Measurements from ENCODE around the gene PTPN7.
"Not testable (repeated sequence)": the region's sequence is repeated elsewhere in the genome, so short reads cannot be mapped to it uniquely, and the experiment has no call there.

Gene PTPN7

GRCh38 chr1:202160377-202160940, at the start of gene PTPN7:
Gene PTPN7 (minus strand): TSS chr1:202160602. CDS start chr1:202159402, 1,200 bp downstream.
- peak; percentile 45 for DNase-seq (ENCODE audit: low spot score)

DNA sequence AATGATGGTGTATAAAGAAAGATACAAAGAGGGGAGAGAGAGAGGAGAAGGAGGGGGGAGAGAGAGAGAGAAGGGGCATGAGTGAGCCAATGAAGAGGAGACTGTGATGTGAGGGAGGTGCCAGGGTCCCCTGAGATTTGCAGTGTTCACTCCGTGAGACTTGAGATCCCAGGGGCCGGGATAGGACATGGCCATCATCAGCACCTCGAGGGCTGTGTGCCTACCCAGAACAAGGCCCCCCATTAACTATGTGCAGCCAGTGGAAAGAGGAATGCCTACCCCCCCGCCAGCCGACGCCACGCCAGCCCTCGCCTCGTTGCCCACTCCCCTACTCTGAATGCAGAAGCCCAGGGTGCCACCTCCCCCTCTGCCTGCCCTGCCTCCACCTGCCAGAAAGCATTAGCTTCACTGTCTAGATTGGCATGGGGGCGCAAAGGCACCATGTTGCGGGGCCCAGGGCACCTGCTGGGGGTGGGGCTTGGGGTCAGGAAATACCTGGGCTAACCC, 48.0 kb upstream of the PTPN7 start:
- no peak for DNase-seq (ENCODE audit: low spot score)

DNA sequence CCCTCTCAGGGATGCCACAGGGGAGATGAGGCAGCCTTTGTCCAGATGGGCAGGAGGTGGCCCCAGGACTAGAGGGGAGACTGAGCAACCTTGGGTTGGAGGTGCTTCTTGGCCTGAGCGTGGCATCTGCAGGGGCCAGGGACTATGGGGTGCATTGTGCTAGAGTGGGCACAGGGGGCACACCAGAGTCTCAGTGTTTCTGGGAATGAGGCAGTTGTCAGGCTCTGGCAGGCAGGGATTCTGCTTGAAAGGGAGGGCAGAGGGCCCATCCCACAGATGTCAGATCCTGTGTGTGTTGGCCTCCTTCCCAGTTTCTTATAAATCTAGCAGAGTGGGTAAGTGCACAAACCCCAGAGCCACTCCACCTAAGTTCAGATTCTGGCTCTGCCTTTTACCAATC, 46.9 kb upstream of the PTPN7 start:
- no peak for DNase-seq (ENCODE audit: low spot score)

DNA sequence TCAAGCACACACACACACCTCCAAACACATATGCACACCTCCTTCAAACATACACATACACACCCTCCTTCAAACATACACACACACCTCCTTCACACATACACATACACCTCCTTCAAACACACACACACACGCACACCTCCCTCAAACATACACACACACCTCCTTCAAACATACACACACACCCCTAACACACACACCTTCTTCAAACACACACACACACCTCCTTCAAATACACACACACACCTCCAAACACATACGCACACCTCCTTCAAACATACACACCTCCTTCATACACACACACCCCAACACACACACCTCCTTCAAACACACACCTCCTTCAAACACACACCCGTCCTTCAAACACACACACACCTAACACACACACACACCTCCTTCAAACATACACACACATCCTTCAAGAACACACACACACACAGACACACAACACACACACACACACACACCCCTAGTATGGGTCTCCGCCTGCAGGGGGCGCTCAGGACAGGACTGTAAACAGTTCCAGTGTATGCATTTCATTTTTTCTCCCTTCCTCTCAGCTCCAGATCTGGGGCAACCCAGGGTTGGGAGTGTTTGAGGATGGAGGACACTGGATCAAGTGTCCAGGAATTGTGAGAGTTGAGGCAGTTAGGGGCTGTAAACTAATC, 45.3 kb upstream of the PTPN7 start:
- DNase-seq (ENCODE audit: low spot score): no peak

DNA sequence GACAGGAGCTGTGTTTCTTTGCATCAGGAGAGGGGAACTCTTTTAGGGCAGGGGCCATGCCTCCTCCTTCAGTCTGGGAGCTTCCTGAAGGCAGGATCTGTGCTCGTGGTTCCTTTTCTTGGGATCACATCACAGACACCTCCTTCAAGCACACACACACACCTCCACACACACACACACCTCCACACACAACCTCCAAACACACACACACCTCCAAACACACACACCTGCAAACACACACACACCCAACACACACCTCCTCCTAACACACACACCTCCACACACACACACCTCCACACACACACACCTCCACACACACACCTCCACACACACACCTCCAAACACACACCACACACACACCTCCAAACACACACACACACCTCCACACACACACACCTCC, 43.7 kb upstream of the PTPN7 start:
- DNase-seq (ENCODE audit: low spot score): no peak

DNA sequence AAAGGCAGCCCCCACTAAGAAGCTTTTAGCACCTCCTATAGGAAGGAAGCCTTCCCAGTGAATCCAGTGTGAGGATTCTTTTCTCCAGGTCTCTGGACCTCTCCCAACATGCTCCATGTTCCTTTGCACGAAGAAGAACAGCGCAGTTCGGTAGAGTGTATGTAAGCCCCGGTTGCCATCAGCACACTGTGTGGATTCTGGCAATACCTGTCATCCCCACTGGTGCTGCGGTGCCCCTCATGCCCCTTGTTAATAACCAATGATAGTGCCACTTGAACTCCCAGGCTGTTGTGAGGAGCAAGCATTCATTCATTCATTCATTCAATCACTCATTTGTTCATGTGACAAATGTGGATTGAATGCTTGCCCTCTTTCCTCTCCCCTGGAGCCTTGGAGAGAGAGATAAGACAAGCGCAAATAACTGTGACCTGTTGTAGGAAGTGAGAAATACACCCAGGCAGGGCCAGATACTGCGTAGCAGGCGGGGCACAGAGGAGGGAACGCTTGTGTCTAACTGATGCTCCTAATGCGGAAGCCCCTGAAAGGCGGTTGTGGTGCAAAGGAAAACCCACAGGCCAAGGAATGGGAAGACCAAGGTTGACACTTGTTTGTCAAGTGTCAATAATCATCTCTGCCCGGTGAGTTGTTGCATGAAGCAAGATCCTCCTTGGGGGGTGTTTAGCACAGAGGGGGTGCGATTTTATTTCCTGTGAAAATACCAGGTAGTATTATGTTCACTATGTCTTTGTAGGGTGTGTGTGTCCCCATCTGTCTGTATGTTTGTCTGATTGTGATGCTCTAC, 43.0 kb upstream of the PTPN7 start:
- no peak for DNase-seq (ENCODE audit: low spot score)

- no peak for DNase-seq (ENCODE audit: low spot score)
These were observed 42.2 kb upstream of the PTPN7 start for GRCh38 chr1:202202500-202203168.

GRCh38 chr1:202201971-202202370, 41.6 kb upstream of the PTPN7 start:
- DNase-seq (ENCODE audit: low spot score): no peak

DNA sequence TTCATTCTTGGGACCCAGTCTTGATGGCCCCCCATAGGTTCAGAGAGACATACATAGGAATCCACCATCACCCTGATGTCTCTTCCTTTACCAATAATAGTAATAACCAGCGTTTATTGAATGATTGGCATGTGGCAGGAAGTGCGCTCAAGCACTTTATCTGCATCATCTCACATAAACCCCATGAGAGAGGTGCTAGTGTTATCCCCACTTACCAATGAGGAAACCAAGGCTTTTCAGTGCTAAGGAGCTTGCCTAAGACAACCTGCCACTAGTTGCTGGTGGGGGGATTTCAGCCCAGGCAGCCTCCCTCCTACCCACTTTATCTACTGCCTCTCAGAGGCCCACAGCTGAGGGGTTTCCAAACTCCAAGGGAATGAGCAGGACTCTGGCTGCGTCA, 40.9 kb upstream of the PTPN7 start:
- DNase-seq (ENCODE audit: low spot score): no peak

- DNase-seq (ENCODE audit: low spot score): no peak
These were observed 40.3 kb upstream of the PTPN7 start for GRCh38 chr1:202200669-202201068.

DNA sequence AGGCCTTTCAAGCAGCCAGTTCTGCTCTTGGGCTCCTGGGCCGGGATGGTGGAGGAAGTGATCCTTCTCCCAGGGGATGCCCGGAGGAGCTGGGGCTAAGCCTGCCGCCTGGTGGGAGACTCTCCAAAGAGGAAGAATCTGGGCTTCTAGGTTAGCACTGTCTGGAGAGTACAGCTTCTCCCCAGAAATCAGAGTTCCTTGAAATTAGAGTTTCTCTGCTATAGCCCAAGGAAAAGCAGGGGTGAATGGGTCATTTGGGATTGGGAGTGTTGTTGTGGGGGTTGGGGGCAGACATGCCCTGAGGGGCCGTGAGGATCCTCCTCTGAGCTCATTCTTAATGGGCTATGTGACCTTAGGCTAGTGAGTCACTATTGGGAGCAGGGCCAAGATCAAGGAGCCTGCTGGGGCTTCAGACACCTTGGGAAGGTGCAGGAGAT, 39.7 kb upstream of the PTPN7 start:
- DNase-seq (ENCODE audit: low spot score): no peak

- no peak for DNase-seq (ENCODE audit: low spot score)
These were observed 38.9 kb upstream of the PTPN7 start for GRCh38 chr1:202199040-202199889.

GRCh38 chr1:202198366-202198724, 37.9 kb upstream of the PTPN7 start:
- DNase-seq (ENCODE audit: low spot score): no peak

GRCh38 chr1:202197653-202198365, 37.4 kb upstream of the PTPN7 start:
- no peak for DNase-seq (ENCODE audit: low spot score)

GRCh38 chr1:202194328-202194648, 33.9 kb upstream of the PTPN7 start:
- no peak for DNase-seq (ENCODE audit: low spot score)

GRCh38 chr1:202193614-202194327, 33.4 kb upstream of the PTPN7 start, which contains the start of gene LGR6:
Gene LGR6 (plus strand): TSS chr1:202193799. CDS start chr1:202193990, 191 bp downstream.
- DNase-seq (ENCODE audit: low spot score): no peak

- peak; percentile 49 for DNase-seq (ENCODE audit: low spot score)
These were observed 32.6 kb upstream of the PTPN7 start for GRCh38 chr1:202192770-202193613.

DNA sequence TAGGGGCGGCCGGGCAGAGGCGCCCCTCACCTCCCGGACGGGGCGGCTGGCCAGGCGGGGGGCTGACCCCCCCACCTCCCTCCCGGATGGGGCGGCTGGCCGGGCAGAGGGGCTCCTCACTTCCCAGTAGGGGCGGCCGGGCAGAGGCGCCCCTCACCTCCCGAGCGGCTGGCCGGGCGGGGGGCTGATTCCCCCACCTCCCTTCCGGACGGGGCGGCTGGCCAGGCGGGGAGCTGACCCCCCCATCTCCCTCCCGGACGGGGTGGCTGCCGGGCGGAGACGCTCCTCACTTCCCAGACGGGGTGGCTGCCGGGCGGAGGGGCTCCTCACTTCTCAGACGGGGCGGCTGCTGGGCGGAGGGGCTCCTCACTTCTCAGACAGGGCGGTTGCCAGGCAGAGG, 31.0 kb upstream of the PTPN7 start:
- DNase-seq (ENCODE audit: low spot score): not testable (repeated sequence)
